ENCODE measurements around the gene SLC2A11.
A peak's percentile ranks its signal among the peaks of the same experiment; 100 is the strongest.

The SLC2A11 gene

DNA sequence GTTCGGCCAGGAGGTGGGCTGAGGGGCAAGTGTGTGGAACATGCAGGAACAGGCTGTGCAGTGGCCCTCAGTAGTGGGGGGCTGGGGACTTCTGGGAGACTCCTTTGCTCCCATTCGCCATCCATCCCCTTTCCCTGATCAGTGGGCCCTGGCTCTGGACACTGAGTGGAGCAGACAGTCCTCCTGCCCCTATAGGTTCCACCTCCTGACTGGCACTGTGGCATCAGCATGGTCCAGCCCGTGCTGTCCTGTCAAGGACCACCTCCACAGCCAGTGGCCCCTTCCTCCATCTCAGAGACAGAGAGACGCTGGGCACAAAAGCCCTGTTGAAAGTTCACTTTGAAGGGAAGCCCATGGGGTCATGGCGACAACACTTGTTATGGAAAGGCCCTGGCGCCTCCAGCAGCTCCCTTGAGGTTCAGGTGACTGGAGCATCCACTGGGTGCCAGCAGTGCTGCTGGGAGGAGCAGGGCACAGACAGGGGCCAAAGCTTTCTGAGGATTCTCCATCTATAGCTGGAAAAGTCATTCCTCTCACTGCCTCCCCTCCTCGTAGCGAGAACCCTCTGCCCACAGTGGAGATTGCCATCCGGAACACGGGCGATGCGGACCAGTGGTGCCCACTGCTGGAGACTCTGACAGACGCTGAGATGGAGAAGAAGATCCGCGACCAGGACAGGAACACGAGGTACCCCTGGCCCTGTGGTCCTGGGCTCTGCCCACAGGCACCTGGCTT, 24.5 kb upstream of the SLC2A11 start:
- DNase-seq = no peak

DNA sequence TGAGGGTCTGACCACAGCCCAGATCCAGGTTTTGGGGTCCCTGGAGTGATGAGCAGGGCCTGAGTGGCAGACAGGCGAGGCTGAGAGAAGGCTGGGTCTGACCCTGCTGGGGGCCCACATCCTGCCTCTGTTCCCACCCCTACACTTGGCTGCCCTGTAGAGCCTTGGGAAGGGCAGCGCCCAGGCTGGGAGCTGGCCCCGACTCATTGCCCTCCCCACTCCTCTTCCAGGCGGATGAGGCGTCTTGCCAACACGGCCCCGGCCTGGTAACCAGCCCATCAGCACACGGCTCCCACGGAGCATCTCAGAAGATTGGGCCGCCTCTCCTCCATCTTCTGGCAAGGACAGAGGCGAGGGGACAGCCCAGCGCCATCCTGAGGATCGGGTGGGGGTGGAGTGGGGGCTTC, 23.8 kb upstream of the SLC2A11 start:
- DNase-seq = no peak

DNA sequence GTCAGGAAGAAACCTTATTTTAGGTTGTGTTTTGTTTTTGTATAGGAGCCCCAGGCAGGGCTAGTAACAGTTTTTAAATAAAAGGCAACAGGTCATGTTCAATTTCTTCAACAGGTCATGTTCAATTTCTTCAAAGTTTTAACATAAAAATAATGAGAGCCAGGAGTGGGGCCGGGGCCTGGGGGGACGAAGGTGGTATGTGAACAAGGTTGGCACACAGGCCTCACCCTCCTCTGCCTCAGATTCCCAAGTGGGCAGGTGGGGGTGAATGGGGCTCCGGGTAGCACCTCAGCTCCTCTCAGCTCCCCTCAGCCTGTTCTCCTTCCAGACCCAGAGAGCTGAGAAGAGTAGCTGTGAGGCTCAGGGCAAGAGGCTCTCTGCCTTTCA, 23.3 kb upstream of the SLC2A11 start:
- no peak for DNase-seq

DNA sequence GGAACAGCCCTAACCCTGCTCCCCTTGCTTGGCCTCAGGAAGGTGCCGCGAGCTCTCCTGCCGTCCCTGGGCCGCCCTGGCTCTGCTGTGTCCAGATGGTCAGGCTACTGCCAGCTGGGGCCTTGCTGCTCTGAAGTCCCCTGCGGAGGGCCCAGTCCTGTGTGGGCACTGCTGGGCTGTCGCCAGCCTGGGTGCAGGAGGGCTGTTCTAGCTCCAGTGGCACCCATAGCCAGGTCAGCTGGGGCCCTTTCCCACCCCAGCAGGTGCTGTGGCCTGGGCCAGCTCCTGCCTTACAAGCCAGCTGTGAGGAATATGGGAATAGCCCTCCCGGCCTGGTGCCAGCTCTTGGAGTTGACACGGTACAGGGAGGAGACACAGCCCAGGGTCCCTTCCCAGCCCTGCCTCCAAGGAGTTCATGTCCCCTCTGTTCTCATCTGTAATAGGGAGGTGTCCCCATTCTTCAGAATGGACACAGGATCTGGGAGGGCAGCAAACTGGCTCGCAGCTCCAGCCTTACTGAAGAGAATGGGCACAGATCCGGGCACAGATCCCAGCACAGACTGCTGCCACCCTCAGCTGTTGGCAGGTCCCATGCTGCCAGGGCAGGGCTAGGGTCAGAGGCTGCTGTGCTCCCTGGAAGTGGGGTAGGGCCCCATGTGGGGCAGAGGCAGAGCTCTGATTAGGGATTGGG, 22.7 kb upstream of the SLC2A11 start:
- no peak for DNase-seq

DNA sequence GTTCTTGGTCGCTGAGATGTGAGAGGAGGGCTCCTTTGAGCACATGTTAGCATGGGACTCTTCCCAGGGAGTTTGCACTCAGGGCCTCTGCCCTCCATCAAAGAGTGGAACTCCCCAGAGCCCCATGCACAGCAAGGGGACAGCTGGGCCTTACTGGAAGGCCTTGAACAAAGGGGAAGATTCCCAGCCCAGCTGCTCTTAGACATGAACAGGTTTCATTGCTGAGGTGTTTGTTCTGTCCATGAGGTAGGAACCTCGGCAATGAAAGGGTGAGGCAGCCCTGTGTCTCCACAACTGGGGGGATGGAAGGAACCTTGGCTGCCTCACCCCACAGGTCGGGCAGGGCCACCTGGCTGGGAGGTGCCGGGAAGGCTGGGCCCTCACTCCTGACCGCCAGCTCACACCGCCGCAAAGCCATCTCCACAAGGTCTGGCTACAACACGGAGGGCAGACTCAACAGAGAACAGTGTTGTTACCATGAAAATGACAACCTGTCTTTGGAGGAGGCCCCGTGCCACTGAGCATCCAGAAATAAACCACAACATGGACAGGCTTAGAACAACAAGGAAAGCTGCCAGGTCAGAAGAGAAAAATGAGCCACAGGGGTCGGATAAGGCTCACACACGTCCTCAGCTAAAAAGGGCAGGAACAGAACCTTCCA, 22.1 kb upstream of the SLC2A11 start:
- no peak for DNase-seq

DNA sequence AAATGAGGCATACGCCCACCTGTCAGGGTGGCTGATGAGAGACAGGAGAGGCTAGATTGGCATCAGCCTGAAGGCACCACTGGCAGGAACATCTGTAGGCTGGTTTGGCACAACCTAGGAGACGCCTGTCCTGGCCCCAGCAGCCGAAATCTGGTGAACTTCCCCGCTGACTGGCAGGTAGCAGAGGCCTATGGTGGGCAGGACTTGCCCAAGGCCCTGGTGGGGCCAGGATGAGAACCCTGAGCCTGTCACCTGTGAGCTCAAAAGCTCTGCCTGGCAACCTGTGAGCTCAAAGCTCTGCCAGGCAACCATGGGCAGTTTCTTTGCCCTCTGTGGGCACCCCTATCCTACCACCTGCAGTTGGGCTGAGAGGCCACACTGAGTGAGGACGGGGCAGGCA, 21.4 kb upstream of the SLC2A11 start:
- no peak for DNase-seq

DNA sequence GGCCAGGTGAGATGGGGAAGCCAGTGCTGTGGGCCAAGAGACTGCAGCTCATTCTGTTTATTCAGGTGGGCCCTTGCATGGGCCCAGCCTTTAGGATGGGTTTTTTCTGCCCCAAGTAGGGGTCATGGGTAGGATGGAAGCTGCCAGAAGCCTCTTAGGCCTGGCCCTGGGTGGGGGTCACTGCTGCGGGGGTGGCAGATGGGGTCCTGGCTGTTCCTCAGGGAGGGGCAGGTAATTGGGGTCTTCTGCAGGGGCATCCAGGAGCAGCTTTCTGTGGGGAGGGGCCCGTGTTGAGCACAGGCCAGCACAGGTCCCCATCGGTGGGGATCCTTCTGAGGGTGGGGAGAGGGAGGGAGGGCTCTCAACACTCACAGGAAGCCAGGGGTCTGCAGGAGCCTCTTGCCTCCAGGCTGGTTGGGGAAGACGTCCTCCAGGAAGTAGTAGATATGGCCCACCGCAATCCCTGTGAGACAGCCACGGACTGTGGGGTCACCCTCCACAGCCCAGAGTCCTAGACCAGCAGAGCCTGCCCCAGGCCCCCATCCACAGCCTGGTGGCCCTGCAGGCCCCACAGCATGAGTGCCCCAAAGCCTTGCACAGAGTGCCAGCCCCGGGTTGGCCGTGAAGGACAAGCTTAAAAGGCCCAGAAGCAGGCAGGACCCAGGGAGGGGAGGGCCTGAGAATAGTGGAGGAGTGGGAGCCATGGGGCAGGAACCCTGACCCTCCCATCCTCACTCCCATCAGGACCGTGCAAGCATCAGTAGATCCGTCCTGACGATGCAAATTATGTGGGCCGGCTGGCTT, 20.8 kb upstream of the SLC2A11 start:
- no peak for DNase-seq

DNA sequence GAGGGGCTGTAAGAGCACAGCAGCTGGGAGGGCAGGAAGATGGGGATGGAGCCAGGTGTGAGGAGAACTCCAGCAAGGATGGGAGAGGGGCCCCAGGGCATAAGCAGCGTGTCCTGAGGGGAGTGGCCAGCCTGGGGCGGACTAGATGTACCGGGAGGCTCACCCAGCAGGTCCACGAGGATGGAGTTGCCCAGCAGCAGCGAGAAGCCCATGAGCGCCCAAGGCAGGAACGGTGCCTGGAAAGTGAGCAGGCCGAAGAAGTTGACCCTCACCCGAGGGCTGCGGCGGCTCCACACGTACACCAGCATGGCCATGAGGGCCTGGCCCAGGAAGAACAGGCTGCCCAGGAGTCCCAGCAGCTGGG, 20.2 kb upstream of the SLC2A11 start:
- no peak for DNase-seq

DNA sequence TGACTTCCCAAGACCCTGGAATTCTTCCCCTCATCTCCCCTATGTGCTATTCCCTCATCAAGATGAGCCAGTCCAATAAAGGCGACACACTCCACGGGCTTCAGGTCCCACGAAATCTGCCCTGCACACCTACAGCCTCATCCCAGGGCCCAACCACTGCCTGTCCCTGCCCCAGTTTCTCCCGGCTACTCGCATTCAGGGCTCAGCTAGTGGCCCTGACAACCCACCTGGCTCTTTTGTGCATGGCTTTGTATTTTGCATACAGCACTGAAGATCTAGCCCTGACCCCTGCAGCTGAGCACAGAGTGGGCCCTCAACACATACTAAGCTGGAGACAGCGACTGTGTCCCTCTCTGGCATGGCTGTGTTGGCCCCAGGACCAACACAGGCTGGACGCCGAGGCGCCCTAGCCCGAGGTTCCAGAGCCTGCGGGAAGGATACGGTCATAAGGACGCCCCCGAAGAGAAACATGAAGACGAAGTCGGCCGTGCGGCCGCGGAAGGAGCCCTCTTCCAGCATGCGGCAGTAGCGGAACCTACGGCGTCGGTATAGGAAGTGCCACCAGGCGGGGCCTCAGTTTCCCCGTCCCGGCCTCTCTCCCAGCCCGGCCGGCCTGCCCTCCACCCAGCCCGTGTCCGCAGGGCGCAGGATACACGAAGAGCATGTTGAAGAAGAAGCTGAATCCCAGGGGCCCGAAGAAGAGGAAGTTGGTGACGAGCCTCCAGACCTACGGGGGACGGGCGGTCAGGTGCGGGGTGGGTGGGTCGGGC, 19.6 kb upstream of the SLC2A11 start:
- no peak for DNase-seq

DNA sequence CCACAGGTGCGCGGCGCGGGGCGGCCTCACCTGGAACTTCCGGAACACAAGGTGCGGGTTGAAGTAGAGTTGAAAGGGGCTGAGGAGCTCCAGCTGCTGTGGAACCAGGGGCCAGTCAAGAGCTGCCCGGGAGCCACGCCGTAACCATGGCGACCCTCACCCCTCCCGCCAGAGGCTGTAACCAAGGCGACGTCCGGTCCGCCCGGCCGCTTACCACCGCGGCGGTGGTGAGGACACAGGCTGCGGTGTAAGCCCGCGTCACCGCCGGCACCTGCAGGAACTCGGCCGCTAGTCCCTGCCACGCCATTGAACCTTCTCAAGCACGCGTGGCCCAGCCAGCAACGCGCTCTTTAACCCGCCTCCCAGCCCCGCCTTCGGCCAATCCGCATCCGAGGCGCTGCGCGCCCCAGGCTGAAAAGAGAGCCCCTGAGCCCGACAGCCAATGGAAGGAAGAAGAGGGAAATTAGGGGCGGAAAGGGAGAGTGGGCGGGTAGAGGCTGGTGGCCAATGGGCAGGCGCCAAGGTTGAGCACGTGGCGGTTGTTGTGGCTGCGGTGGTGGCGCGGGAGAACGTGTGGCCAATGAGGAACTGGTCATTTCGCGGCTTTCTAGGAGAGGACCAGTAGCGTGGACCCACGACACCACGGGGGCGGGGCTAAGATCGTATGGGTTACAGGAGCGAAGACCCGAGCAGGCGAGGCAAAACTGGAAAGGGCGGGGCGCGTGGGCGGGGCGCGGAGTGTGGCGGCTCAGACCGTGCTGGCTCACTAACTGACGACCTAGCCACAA, 18.8 kb upstream of the SLC2A11 start, which contains the start of gene DERL3:
Gene DERL3, minus strand, starts transcription at position 326 of the 788 bp plus-strand sequence. Its CDS starts 19 bp downstream, at position 307.
- peak; percentile 92 to 99 for DNase-seq

DNA sequence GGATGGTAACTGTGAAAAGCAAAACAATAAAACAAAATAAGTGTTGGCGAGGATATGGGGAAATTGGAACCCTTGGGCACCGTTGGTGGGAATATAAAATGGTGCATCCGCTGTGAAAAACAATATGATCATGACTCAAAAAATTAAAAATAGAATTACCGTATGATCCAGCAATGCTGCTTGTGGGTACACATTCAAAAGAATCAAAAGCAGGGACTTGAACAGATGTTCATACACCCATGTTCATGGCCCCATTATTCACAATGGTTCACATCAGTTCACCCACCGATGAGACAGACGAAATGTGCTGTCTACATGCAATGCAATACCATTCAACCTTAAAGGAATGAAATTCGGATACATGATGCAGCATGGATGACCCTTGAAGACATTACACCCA, 17.6 kb upstream of the SLC2A11 start:
- no peak for DNase-seq

DNA sequence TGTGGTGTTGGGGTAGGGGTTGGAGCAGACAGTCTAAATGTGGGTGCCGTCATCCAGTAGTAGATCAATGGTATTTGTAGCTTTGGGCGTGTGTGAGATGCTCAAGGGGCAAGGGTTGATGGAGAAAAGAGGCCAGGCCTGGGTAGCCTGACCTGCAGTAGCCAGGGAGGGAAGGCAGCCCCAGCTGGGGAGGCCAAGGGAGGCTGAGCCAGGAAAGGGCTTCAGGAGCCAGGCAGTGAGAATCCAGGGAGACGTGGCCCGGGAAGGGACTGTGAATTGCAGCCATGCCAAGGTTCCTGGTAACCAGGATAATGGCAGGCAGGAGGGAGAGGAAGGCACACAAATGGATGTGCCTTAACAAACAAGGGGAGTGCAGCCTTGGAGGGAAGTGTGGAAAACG, 16.4 kb upstream of the SLC2A11 start:
- no peak for DNase-seq

DNA sequence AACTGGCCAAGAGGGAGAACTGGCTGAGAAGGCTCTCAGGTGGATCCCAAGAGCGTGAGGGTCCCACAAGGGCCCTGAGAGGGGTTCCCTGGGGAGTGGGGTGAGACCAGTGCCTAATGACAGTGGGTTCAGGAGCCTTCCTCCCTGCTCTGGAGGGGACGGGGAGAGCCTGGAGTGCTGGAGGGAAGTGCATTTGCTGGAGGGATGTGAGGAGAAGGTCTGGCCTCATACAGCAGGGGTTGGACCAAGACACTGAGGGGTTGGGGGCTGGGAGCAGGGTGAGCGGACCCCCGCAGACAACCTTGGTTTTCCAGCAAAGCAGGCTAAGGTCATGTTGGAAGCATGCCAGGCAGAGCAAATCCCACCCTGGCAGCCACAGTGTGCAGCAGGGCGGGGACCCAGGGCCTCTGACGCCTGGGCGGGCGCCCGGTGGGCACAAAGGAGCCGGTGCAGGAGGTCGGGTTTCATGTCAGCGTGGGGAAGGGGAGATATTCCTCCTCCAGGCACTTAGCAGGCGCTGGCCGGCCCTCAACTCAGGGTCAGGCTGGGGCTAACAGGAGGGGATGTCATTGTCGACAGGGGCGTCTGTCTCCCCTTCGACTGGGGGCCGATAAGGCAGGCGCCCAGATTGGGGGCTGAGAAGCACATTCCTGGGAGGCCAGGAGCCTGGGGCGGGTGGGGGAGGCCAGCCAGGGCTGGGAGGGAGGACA, 15.8 kb upstream of the SLC2A11 start:
- DNase-seq = no peak

DNA sequence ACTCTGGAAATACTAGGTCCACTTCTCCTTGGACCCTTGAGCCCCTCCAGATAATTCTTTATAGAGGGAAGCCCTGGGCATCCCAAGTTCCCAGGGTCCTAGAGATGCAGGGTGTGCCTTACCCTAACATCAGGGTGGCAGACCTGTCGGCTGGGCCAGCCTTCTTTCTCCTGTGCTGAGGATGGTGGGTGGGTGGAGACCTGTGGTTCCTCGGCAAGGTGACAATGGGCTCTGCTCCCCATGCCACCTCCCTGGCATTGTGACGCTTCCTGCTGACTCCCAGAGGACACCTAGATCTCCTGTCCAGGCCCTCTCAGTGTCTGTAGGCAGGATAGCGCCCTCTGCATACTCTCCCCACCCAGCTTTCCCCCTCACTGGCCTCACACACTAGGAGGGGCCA, 15.1 kb upstream of the SLC2A11 start:
- DNase-seq = no peak

DNA sequence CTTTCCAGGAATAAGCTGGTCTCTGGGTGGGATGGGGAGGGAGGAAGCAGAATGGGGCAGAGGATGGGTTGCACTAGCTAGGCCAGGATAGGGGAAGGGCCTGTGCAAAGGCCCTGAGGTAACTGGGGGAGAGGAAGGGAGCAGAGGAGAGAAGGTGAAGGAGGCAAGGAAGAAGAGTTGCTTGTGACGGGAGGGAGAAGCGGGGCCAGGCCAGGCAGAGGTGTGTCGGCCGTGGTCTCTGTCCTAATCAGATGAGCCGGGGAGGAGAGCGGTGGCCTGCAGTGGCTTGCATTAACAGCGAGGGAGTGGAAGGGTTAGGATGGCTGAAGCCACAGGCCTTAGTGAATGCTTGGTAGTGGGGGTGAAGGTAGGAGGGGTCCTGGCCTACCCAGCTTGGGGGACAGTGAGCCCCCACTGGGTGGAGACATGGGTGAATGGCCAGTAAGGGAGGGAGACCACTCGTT, 12.9 kb upstream of the SLC2A11 start:
- no peak for DNase-seq

DNA sequence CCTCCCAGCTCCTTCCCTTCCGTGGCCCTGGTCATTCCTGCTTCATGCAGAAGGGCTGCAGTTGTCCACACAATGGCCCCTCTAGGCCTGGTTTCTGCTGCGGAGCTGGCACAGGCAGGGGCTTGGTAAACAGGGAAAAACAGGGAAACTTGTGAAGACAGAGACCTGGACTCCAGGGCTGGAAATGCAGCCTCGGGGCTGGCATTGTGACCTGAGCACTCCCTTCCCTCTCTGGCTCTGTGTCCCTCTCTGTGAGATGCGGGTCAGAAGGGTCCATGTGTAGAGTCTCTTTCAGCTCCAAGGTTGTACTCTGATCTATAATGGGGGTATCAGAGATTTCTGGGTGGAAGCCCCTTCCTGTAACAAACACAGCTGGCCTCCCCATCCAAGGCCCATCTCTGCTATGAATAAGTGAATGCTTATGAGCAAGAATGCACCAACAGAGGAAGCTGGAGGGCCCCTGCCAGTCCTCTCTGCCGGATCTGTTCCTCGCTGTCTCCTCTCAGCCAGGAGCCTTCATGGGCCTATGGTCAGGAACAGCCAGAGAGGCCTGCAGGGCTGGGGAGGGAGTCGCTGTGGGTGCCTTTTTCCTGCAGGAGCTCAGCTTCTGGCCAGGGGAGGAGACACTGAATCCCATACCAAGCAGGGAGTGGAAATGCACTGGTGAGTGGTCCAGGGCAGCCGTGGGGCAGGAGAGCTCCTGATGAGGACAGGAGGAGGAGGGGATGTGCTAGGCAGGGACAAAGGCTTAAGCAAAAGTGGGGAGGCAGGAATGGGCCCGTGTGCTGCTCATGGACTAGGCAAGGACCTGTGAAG, 12.2 kb upstream of the SLC2A11 start:
- DNase-seq = no peak

DNA sequence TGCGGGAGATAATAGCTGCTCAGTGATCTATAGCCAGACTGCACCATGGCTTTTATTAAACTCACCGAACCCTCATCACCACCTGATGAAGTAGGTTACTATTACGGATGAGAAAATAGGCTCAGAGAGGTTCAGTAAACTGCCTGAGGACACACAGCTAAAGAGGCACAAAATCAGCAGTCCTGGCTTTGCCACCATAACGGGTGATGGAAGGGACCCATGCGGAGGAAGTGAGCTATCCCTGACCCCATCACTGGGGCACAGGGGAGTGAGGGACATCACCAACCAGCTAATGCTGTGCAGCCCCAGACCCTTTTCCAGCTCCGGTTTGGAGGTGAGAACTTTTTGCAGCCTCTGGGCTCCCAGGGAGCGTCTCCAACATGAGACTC, 11.6 kb upstream of the SLC2A11 start:
- DNase-seq = no peak

DNA sequence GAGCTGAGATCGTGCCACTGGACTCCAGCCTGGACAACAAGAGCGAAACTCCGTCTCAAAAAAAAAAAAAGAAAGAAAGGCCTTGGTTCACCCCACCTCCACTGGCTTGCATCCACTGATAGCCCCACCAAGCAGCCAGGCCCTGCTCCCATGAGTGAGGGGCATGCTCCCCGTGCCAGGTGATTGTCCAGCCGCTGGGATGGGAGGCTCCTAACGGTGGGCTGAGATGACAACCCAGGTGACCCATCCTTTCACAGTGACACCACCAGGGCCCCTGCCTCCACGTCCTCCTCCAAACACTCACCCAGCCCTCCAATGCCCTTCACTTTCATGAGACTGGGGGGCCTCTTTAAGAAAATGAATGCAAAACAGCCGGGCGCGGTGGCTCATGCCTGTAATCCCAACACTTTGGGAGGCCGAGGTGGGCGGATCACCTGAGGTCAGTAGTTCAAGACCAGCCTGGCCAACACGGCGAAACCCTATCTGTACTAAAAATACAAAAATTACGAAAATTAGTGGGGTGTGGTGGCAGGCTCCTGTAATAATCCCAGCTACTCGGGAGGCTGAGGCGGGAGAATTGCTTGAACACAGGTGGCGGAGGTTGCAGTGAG, 10.3 kb upstream of the SLC2A11 start:
- DNase-seq = no peak

Data from bone marrow (tissue), 2 donors.